Amygdala (tissue), 56 donors: ENCODE measurements around the gene OR1Q1.
"Not testable (repeated sequence)": the region's sequence is repeated elsewhere in the genome, so short reads cannot be mapped to it uniquely, and the experiment has no call there.

Experiments used
- DNase-seq, 56 donors: peaks; one replicate each; lab custom pipeline; 2025; lab: John Stamatoyannopoulos, UW

Gene OR1Q1

GRCh38 chr9:122614362-122614761 lies at the start of gene OR1Q1:
OR1Q1 (plus strand) TSS chr9:122614738; CDS start chr9:122614738, 0 bp downstream.
- no peak for DNase-seq

- DNase-seq: no peak
Measured at GRCh38 chr9:122567901-122568300, 46.6 kb upstream of the OR1Q1 start.

GRCh38 chr9:122572456-122572855 lies 42.1 kb upstream of the OR1Q1 start:
- DNase-seq: no peak

GRCh38 chr9:122579874-122580273 lies 34.7 kb upstream of the OR1Q1 start:
- DNase-seq: no peak

GRCh38 chr9:122580360-122580759 lies 34.2 kb upstream of the OR1Q1 start:
- no peak for DNase-seq

GRCh38 chr9:122583284-122583683 lies 31.3 kb upstream of the OR1Q1 start, which contains the start of gene OR1L8:
OR1L8 (minus strand) TSS chr9:122583384; CDS start chr9:122568477, 14,907 bp downstream.
- DNase-seq: not testable (repeated sequence)

GRCh38 chr9:122605691-122606090 lies 8.8 kb upstream of the OR1Q1 start:
- no peak for DNase-seq

- no peak for DNase-seq
Measured at GRCh38 chr9:122606587-122606986, 8.0 kb upstream of the OR1Q1 start.

- DNase-seq: no peak
Measured at GRCh38 chr9:122609804-122610203, 4.7 kb upstream of the OR1Q1 start.

GRCh38 chr9:122619996-122620395 lies 5.5 kb downstream of the OR1Q1 start:
- DNase-seq: no peak

- no peak for DNase-seq
Measured at GRCh38 chr9:122642226-122642625, 27.7 kb downstream of the OR1Q1 start.

- DNase-seq: no peak
Measured at GRCh38 chr9:122656378-122656777, 41.8 kb downstream of the OR1Q1 start.

GRCh38 chr9:122657527-122657926 lies 43.0 kb downstream of the OR1Q1 start, which contains the start of gene OR1B1:
OR1B1 (minus strand) TSS chr9:122657627.
- no peak for DNase-seq

GRCh38 chr9:122661416-122661815 lies 46.9 kb downstream of the OR1Q1 start, which contains the start of gene OR1L1:
OR1L1 (plus strand) TSS chr9:122661716; CDS start chr9:122661716, 0 bp downstream.
- no peak for DNase-seq
